HEK293 (cell line): ENCODE measurements around the gene C8B.

ENCODE experiments used
- CTCF ChIA-PET: fragments of 350-600 bp; formaldehyde crosslinking; extraction: SDS; loops from one replicate; lab custom pipeline; 2021; ENCODE audit warnings: antibody characterized with exemption; lab: Yijun Ruan, JAX
- POLR2A ChIA-PET: fragments of 300-600 bp; formaldehyde crosslinking; extraction: SDS; loops from one replicate; lab custom pipeline; 2020; ENCODE audit warnings: antibody characterized with exemption, inconsistent platforms; lab: Yijun Ruan, JAX
- H3K27ac ChIP-seq: fragments of 200-500 bp; sonication (Bioruptor generic); 2 replicates; pipeline ENCODE4 v1.5.1; 2014; ENCODE audit warnings: low read depth, low read length, control low read depth, inconsistent platforms; ENCODE audit errors: extremely low read depth
- H3K36me3 ChIP-seq, 2 experiments: fragments of 200-500 bp in 1 of 2; sonication (Bioruptor generic) in 1 of 2; 1 replicate in 1 of 2; 2 replicates in 1 of 2; pipeline ENCODE4 v1.5.1; 2014 to 2017; ENCODE audit warnings: inconsistent platforms in 2 of 2, low read length in 2 of 2; ENCODE audit not compliant: control insufficient read depth in 2 of 2, insufficient read depth in 1 of 2
- H3K4me1 ChIP-seq: fragments of 200-500 bp; sonication (Bioruptor generic); 2 replicates; pipeline ENCODE4 v1.5.1; 2014; ENCODE audit warnings: mild to moderate bottlenecking, low read length, inconsistent platforms; ENCODE audit not compliant: control insufficient read depth, insufficient read depth
- H3K4me3 ChIP-seq: 2 replicates; pipeline ENCODE4 v1.5.1; 2011; ENCODE audit warnings: low read depth, mild to moderate bottlenecking, control low read depth, low read length, moderate library complexity
- H3K9me3 ChIP-seq: fragments of 200-500 bp; sonication (Bioruptor generic); 2 replicates; pipeline ENCODE4 v1.5.1; 2014; ENCODE audit warnings: low read depth, low read length, inconsistent platforms; ENCODE audit not compliant: control insufficient read depth, insufficient read depth
- AEBP2 ChIP-seq: fragments of 450-650 bp; formaldehyde crosslinking; IDR thresholded peaks from 2 replicates; pipeline ENCODE4 v1.5.1; 2016; ENCODE audit warnings: missing biosample characterization, missing genetic modification characterization, borderline replicate concordance
- FEZF1 ChIP-seq: fragments of 450-650 bp; formaldehyde crosslinking; IDR thresholded peaks from 2 replicates; pipeline ENCODE4 v1.5.1; 2016; ENCODE audit warnings: missing biosample characterization, missing genetic modification characterization
- MZF1 ChIP-seq: fragments of 450-650 bp; formaldehyde crosslinking; IDR thresholded peaks from 2 replicates; pipeline ENCODE4 v1.5.1; 2017; ENCODE audit warnings: missing biosample characterization, missing genetic modification characterization, borderline replicate concordance
- PBX3 ChIP-seq: sonication (generic); formaldehyde crosslinking; IDR thresholded peaks from 2 replicates; pipeline ENCODE4 v1.8.1; 2022; ENCODE audit warnings: mild to moderate bottlenecking, moderate library complexity, missing genetic modification reagents
- PRDM1 ChIP-seq: fragments of 450-650 bp; formaldehyde crosslinking; IDR thresholded peaks from 2 replicates; pipeline ENCODE4; 2016; ENCODE audit warnings: missing biosample characterization, missing genetic modification characterization
- PRDM2 ChIP-seq: fragments of 450-650 bp; formaldehyde crosslinking; IDR thresholded peaks from 2 replicates; pipeline ENCODE4 v1.5.1; 2016; ENCODE audit warnings: missing biosample characterization, missing genetic modification characterization, borderline replicate concordance
- SCRT1 ChIP-seq: fragments of 450-650 bp; formaldehyde crosslinking; IDR thresholded peaks from 2 replicates; pipeline ENCODE4 v1.5.1; 2016; ENCODE audit warnings: missing biosample characterization, missing genetic modification characterization, borderline replicate concordance
- ZBTB17 ChIP-seq: fragments of 450-650 bp; formaldehyde crosslinking; IDR thresholded peaks from 2 replicates; pipeline ENCODE4 v1.5.1; 2016; ENCODE audit warnings: missing biosample characterization, missing genetic modification characterization
- ZBTB44 ChIP-seq: fragments of 450-650 bp; IDR thresholded peaks from 2 replicates; pipeline ENCODE4 v1.5.1; 2018; ENCODE audit warnings: missing biosample characterization, mild to moderate bottlenecking, missing genetic modification characterization
- ZBTB49 ChIP-seq: fragments of 450-650 bp; formaldehyde crosslinking; IDR thresholded peaks from 2 replicates; pipeline ENCODE4 v1.5.1; 2016; ENCODE audit warnings: missing biosample characterization, missing genetic modification characterization, low read depth
- ZNF169 ChIP-seq: fragments of 450-650 bp; formaldehyde crosslinking; IDR thresholded peaks from 2 replicates; pipeline ENCODE4 v1.5.1; 2016; ENCODE audit warnings: missing biosample characterization, missing genetic modification characterization
- ZNF341 ChIP-seq: fragments of 450-650 bp; formaldehyde crosslinking; IDR thresholded peaks from 2 replicates; pipeline ENCODE4; 2016; ENCODE audit warnings: low read depth, missing biosample characterization, missing genetic modification characterization
- ZNF416 ChIP-seq: fragments of 450-650 bp; formaldehyde crosslinking; IDR thresholded peaks from 2 replicates; pipeline ENCODE4 v1.5.1; 2016; ENCODE audit warnings: missing biosample characterization, missing genetic modification characterization
- ZNF426 ChIP-seq: fragments of 450-650 bp; formaldehyde crosslinking; IDR thresholded peaks from 2 replicates; pipeline ENCODE4 v1.5.1; 2017; ENCODE audit warnings: missing biosample characterization, missing genetic modification characterization, mild to moderate bottlenecking, inconsistent platforms, moderate library complexity
- ZNF600 ChIP-seq: fragments of 450-650 bp; formaldehyde crosslinking; IDR thresholded peaks from 2 replicates; pipeline ENCODE4 v1.5.1; 2016; ENCODE audit warnings: missing biosample characterization, missing genetic modification characterization
- ZNF660 ChIP-seq: fragments of 450-650 bp; IDR thresholded peaks from 2 replicates; pipeline ENCODE4 v1.5.1; 2018; ENCODE audit warnings: missing biosample characterization, mild to moderate bottlenecking, missing genetic modification characterization

The C8B gene

GRCh38 chr1:57007472-57007871 lies 41.7 kb upstream of the C8B start:
- TF ChIP-seq PRDM1 (tag by site-specific recombination): no peak
- ChIA-PET POLR2A (no interaction called here), CTCF (interaction anchor here (1.1 to 1.9 kb wide), 2 partner anchors 10 to 169 kb away, joined by 4 to 10 read pairs; no protein-coding TSS in a partner anchor)
- no peaks in the 10 kb centered on the region for H3K4me1 ChIP-seq
- no peak overlapping the region for H3K4me3 ChIP-seq
- no peak overlapping the region for H3K27ac ChIP-seq
- no peaks in the 10 kb centered on the region for H3K9me3 ChIP-seq
- H3K36me3 ChIP-seq: no peaks in the 10 kb centered on the region

- H3K36me3 ChIP-seq: no peaks in the 10 kb centered on the region
- no peaks in the 10 kb centered on the region for H3K4me1 ChIP-seq
- no peak overlapping the region for H3K4me3 ChIP-seq
- CTCF ChIA-PET: interaction anchor here (0.6 to 1.3 kb wide), 3 partner anchors 10 to 15 kb away, joined by 3 to 4 read pairs (median 3); no protein-coding TSS in a partner anchor
- POLR2A ChIA-PET: interaction anchor here (0.7 kb wide), 1 partner anchor 1001 kb away, joined by 3 read pairs; no protein-coding TSS in a partner anchor
- TF ChIP-seq ZBTB17 (tag by site-specific recombination) (0 out of 2 replicates have a peak, but pooled peaks have one; percentile 22), ZNF416 (no peak), MZF1 (tag by site-specific recombination) (0 out of 2 replicates have a peak, but pooled peaks have one; percentile 55)
- no peak overlapping the region for H3K27ac ChIP-seq
- no peaks in the 10 kb centered on the region for H3K9me3 ChIP-seq
Measured at GRCh38 chr1:57003398-57004139, 37.8 kb upstream of the C8B start.

- Histone ChIP-seq H3K4me1 (no peaks in the 10 kb centered on the region), H3K4me3 (no peak overlapping the region), H3K9me3 (no peaks in the 10 kb centered on the region), H3K36me3 (no peaks in the 10 kb centered on the region), H3K27ac (no peak overlapping the region)
- CTCF ChIA-PET: no interaction called here
- POLR2A ChIA-PET: no interaction called here
- TF ChIP-seq ZNF600 (tag by site-specific recombination) (no peak), ZNF426 (tag by site-specific recombination) (no peak), ZNF660 (tag by site-specific recombination) (no peak), AEBP2 (tag by site-specific recombination) (no peak), SCRT1 (no peak), FEZF1 (tag by site-specific recombination) (no peak), ZNF169 (tag by site-specific recombination) (no peak), PRDM2 (no peak), ZNF341 (no peak), ZBTB49 (tag by site-specific recombination) (no peak), ZBTB44 (tag by site-specific recombination) (no peak), PBX3 (no peak)
Measured at GRCh38 chr1:56995414-56996100, 29.7 kb upstream of the C8B start.
